GM12878 (cell line): ENCODE data around the gene HM13. TPM values are rescaled to one million over a fixed set of nuclear protein-coding genes. Genes with fewer than 3 reads are reported as not detected.
A peak's percentile ranks its signal among the peaks of the same experiment; 100 is the strongest.

Experiments used
- ATAC-seq: fragments of 200-7000 bp; cut with Tn5 transposase; 3 replicates; pipeline ENCODE4 v1.9.1; 2020; ENCODE audit warnings: mild to moderate bottlenecking, moderate library complexity
- BruUV-seq: library from RNA; stranded (reverse); fragments of 400-500 nt; replicated peaks from 2 replicates; lab custom pipeline; 2021; lab: Mats Ljungman, UMichigan
- CTCF ChIA-PET: fragments of 300-600 bp; sonication (Branson Sonifier 250); formaldehyde crosslinking; extraction: SDS; loops from one replicate; lab custom pipeline; 2021; ENCODE audit warnings: inconsistent platforms; lab: Yijun Ruan, JAX
- POLR2A ChIA-PET: fragments of 350-600 bp; formaldehyde crosslinking; extraction: SDS; loops from one replicate; lab custom pipeline; 2021; ENCODE audit warnings: inconsistent platforms; lab: Charles Lee
- RAD21 ChIA-PET: fragments of 300-600 bp; sonication (Branson Sonifier 250); formaldehyde crosslinking; loops from one replicate; lab custom pipeline; 2023; ENCODE audit warnings: antibody characterized with exemption; ENCODE audit not compliant: unreplicated experiment; lab: Charles Lee
- SMC1A ChIA-PET: fragments of 300-600 bp; sonication (Branson Sonifier 250); formaldehyde crosslinking; loops from one replicate; lab custom pipeline; 2023; ENCODE audit not compliant: unreplicated experiment, uncharacterized antibody; lab: Charles Lee
- DNase-seq: peaks from one replicate; pipeline ENCODE4 v3.0.0-alpha.2; 2011; ENCODE audit warnings: low read depth, low spot score
- FAIRE-seq: peaks from 3 replicates; lab custom pipeline; 2011; peaks lifted over from hg19 to GRCh38; lab: Jason Lieb, UNC
- H2AFZ ChIP-seq: 2 replicates; pipeline ENCODE4 v1.6.0; 2011; ENCODE audit warnings: low read depth, low read length, control low read depth; ENCODE audit not compliant: control insufficient read depth
- H3K27ac ChIP-seq: 2 replicates; pipeline ENCODE4 v1.5.1; 2011; ENCODE audit warnings: control low read depth; ENCODE audit not compliant: control insufficient read depth, insufficient read depth
- H3K27me3 ChIP-seq, 2 experiments: replicated peaks in 1 of 2; 2 replicates each; pipeline versions ENCODE4 v1.6.0 to v1.6.1; 2011; ENCODE audit warnings: low read length in 1 of 2; ENCODE audit not compliant: control insufficient read depth in 2 of 2, insufficient read depth in 2 of 2
- H3K36me3 ChIP-seq, 2 experiments: 2 replicates each; pipeline ENCODE4 v1.5.1; 2011; ENCODE audit warnings: low read length in 1 of 2; ENCODE audit not compliant: control insufficient read depth in 2 of 2, insufficient read depth in 2 of 2
- H3K4me1 ChIP-seq: 2 replicates; pipeline ENCODE4 v1.6.1; 2011; ENCODE audit warnings: mild to moderate bottlenecking, low read length, moderate library complexity, mixed read lengths; ENCODE audit not compliant: control insufficient read depth, insufficient read depth
- H3K4me2 ChIP-seq: 2 replicates; pipeline ENCODE4 v1.6.0; 2011; ENCODE audit warnings: control low read depth; ENCODE audit not compliant: control insufficient read depth, insufficient read depth
- H3K4me3 ChIP-seq: fragments of 200-600 bp; sonication (generic); 2 replicates; pipeline ENCODE4 v1.5.1; 2016
- H3K79me2 ChIP-seq: 2 replicates; pipeline ENCODE4 v1.6.0; 2011; ENCODE audit warnings: low read length; ENCODE audit not compliant: control insufficient read depth, insufficient read depth
- H3K9ac ChIP-seq: 2 replicates; pipeline ENCODE4 v1.8.0; 2011; ENCODE audit warnings: low read length, control low read depth, mixed read lengths; ENCODE audit not compliant: control insufficient read depth, insufficient read depth
- H3K9me3 ChIP-seq: replicated peaks from 3 replicates; pipeline ENCODE4 v1.5.1; 2011; ENCODE audit warnings: mild to moderate bottlenecking, low read length; ENCODE audit not compliant: control insufficient read depth, insufficient read depth
- H4K20me1 ChIP-seq: 2 replicates; pipeline ENCODE4 v1.6.0; 2011; ENCODE audit not compliant: control insufficient read depth, insufficient read depth
- ATF7 ChIP-seq: fragments of 450-650 bp; IDR thresholded peaks from 2 replicates; pipeline ENCODE4 v1.6.1; 2016; ENCODE audit warnings: low read depth, mild to moderate bottlenecking
- BACH1 ChIP-seq: fragments of 450-650 bp; IDR thresholded peaks from 2 replicates; pipeline ENCODE4 v1.6.1; 2017; ENCODE audit warnings: mild to moderate bottlenecking, borderline replicate concordance
- BCL3 ChIP-seq: IDR thresholded peaks from 2 replicates; pipeline ENCODE4 v1.6.1; 2011; ENCODE audit warnings: borderline replicate concordance, low read depth, mild to moderate bottlenecking, moderate library complexity, low read length; ENCODE audit not compliant: insufficient read depth, poor library complexity, severe bottlenecking
- BRCA1 ChIP-seq: IDR thresholded peaks from 2 replicates; pipeline ENCODE4 v1.6.1; 2011; ENCODE audit warnings: low read depth, low read length, improper control_type of control experiment
- CBFB ChIP-seq: IDR thresholded peaks from 2 replicates; pipeline ENCODE4 v1.6.1; 2016; ENCODE audit warnings: antibody characterized with exemption, low read depth
- EP300 ChIP-seq, 2 experiments: fragments of 150-350 bp in 1 of 2; IDR thresholded peaks; 2 replicates each; pipeline ENCODE4 v1.6.1; 2011 to 2012; ENCODE audit warnings: low read depth in 2 of 2, low read length in 2 of 2, borderline replicate concordance in 1 of 2, improper control_type of control experiment in 1 of 2, inconsistent platforms in 1 of 2; ENCODE audit not compliant: control insufficient read depth in 1 of 2
- FOXK2 ChIP-seq: fragments of 450-650 bp; IDR thresholded peaks from 2 replicates; pipeline ENCODE4 v1.6.1; 2017; ENCODE audit warnings: mild to moderate bottlenecking, moderate library complexity
- GATAD2B ChIP-seq: fragments of 450-650 bp; conservative IDR thresholded peaks from 2 replicates; pipeline ENCODE4 v1.6.1; 2017; ENCODE audit warnings: low read depth, mild to moderate bottlenecking, moderate library complexity
- HDAC2 ChIP-seq: fragments of 200-600 bp; sonication (generic); IDR thresholded peaks from 2 replicates; pipeline ENCODE4 v1.6.1; 2017
- MYC ChIP-seq: IDR thresholded peaks from 2 replicates; pipeline ENCODE4 v1.6.1; 2011; ENCODE audit warnings: mild to moderate bottlenecking, low read length, moderate library complexity, inconsistent platforms; ENCODE audit not compliant: insufficient read depth, insufficient replicate concordance, insufficient read length, severe bottlenecking
- POLR2A ChIP-seq: IDR thresholded peaks from 2 replicates; pipeline ENCODE4 v1.6.1; 2011; ENCODE audit warnings: low read depth, mild to moderate bottlenecking, low read length
- SREBF1 ChIP-seq: IDR thresholded peaks from 2 replicates; pipeline ENCODE4 v1.6.1; 2012; ENCODE audit warnings: mild to moderate bottlenecking, low read length
- ZSCAN29 ChIP-seq: fragments of 450-650 bp; IDR thresholded peaks from 2 replicates; pipeline ENCODE4 v1.6.1; 2017; ENCODE audit warnings: mild to moderate bottlenecking, moderate library complexity
- WGBS: methylation state at CpG from one replicate; pipeline ENCODE4 v1.1.6; 2016; ENCODE audit warnings: low lambda C conversion rate; ENCODE audit not compliant: insufficient replicate concordance, insufficient coverage; ENCODE audit errors: missing lambda C conversion rate; 5-methylcytosine and 5-hydroxymethylcytosine counted together
- in situ Hi-C: fragments of 300-500 bp; cut with MboI; formaldehyde crosslinking; loops from 9 replicates; pipeline ENCODE4 v1.14.3; 2018; ENCODE audit warnings: mixed read lengths
- intact Hi-C: fragments of 100-400 bp; cut with micrococcal nuclease; formaldehyde crosslinking; loops from one replicate; pipeline ENCODE4 v1.14.2; 2022; ENCODE audit not compliant: unreplicated experiment
- polyA plus RNA-seq, 11 experiments: library from polyadenylated mRNA; depleted of rRNA in 4 of 11; unstranded in 6 of 11; stranded (reverse) in 5 of 11; fragments of >200 nt; fragmentation: Nextera tagmentation in 4 of 11; fragmentation: Illumina TruSeq in 1 of 11; extraction: Ambion mirVana in 4 of 11; extraction: Trizol in 1 of 11; gene quantifications; 1 replicate in 1 of 11; 2 replicates in 10 of 11; pipeline versions ENCODE4 v1.2.1 to v1.2.3, GENCODE V29; 2011 to 2016; ENCODE audit warnings: inconsistent platforms in 2 of 11, missing spikeins in 2 of 11, low read depth in 1 of 11
- total RNA-seq, 4 experiments: library from RNA; depleted of rRNA in 3 of 4; stranded (reverse); fragments of >200 nt in 3 of 4; fragmentation: Illumina TruSeq in 1 of 4; extraction: Trizol in 1 of 4; gene quantifications; 2 replicates each; pipeline versions ENCODE4 v1.2.1 to v1.2.3, GENCODE V29; 2013 to 2021
- TF ChIP-seq, protein P1 (sequence below): fragments of 450-650 bp; conservative IDR thresholded peaks from 2 replicates; pipeline ENCODE4 v1.6.1; 2017; ENCODE audit warnings: mild to moderate bottlenecking, moderate library complexity

HM13 gene
- total and polyA plus RNA-seq, 10 of the 15 experiments (the other 5 are each of a cell fraction or from before 2014, with no cell fraction given) = 4.8 to 185 (median 81.7) TPM

- 59% methylated on average over 5 of the region's 5 CpGs for WGBS
- BruUV-seq = no TSS peak
- Histone ChIP-seq H3K9me3 (no peaks in the 10 kb centered on the region), H3K4me1 (peaks cover 4% of the 10 kb centered on the region), H3K27me3 (peaks cover 10 to 13% of the 10 kb centered on the region in 2 experiments), H3K79me2 (no peaks in the 10 kb centered on the region), H3K27ac (no peak overlapping the region), H3K36me3 (no peaks in the 10 kb centered on the region), H3K4me2 (no peak overlapping the region), H3K4me3 (no peak overlapping the region), H2AFZ (no peak overlapping the region), H4K20me1 (no peaks in the 10 kb centered on the region), H3K9ac (no peak overlapping the region)
- CTCF ChIA-PET = interaction anchor here (0.6 to 2.7 kb wide), 5 partner anchors 12 to 30 kb away, joined by 3 to 18 read pairs (median 4); no protein-coding TSS in a partner anchor
- no peak for FAIRE-seq
- SMC1A ChIA-PET = interaction anchor here (1.0 kb wide), 2 partner anchors 12 to 30 kb away, joined by 3 to 4 read pairs; no protein-coding TSS in a partner anchor
- ATAC-seq = peak; percentile 38
- TF ChIP-seq CBFB (no peak), GATAD2B (no peak), EP300 (IDR thresholded peaks at IDR 0.05; ENCODE audit: borderline replicate concordance in 1 of 2, control insufficient read depth in 1 of 2, low read depth in 2 of 2, low read length in 2 of 2) (no peak), ATF7 (no peak), BRCA1 (no peak), MYC (no peak), POLR2A (no peak), HDAC2 (no peak), FOXK2 (no peak), BCL3 (no peak), ZSCAN29 (no peak), BACH1 (no peak), SREBF1 (no peak)
- TF ChIP-seq, protein P1, sequence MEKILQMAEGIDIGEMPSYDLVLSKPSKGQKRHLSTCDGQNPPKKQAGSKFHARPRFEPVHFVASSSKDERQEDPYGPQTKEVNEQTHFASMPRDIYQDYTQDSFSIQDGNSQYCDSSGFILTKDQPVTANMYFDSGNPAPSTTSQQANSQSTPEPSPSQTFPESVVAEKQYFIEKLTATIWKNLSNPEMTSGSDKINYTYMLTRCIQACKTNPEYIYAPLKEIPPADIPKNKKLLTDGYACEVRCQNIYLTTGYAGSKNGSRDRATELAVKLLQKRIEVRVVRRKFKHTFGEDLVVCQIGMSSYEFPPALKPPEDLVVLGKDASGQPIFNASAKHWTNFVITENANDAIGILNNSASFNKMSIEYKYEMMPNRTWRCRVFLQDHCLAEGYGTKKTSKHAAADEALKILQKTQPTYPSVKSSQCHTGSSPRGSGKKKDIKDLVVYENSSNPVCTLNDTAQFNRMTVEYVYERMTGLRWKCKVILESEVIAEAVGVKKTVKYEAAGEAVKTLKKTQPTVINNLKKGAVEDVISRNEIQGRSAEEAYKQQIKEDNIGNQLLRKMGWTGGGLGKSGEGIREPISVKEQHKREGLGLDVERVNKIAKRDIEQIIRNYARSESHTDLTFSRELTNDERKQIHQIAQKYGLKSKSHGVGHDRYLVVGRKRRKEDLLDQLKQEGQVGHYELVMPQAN = no peak
- POLR2A ChIA-PET = no interaction called here
- no peak for DNase-seq
- intact Hi-C loops (no loop called here), in situ Hi-C loops (no loop called here)
- RAD21 ChIA-PET = interaction anchor here (1.4 kb wide), 1 partner anchor 29 kb away, joined by 5 read pairs; no protein-coding TSS in a partner anchor
Measured at GRCh38 chr20:31473331-31474096, 40.7 kb upstream of the HM13 start.
